AG04450 (cell line): ENCODE measurements around the gene ARHGAP35. TPM values are rescaled to one million over a fixed set of nuclear protein-coding genes. Genes with fewer than 3 reads are reported as not detected.

Experiments used
- CTCF ChIA-PET: fragments of 300-600, 350-600 bp; formaldehyde crosslinking; extraction: SDS; loops from one replicate; lab custom pipeline; 2022; ENCODE audit warnings: antibody characterized with exemption, inconsistent platforms; lab: Charles Lee
- POLR2A ChIA-PET: fragments of 350-600 bp; formaldehyde crosslinking; extraction: SDS; loops from one replicate; lab custom pipeline; 2021; ENCODE audit warnings: antibody characterized with exemption, inconsistent platforms; lab: Yijun Ruan, JAX
- DNase-seq: peaks from one replicate; pipeline ENCODE4 v3.0.0-alpha.2; 2011; ENCODE audit warnings: low read depth, low spot score
- H3K27ac ChIP-seq: one replicate; pipeline ENCODE4 v1.5.1; 2012; ENCODE audit warnings: low read depth, low read length, control low read depth
- H3K27me3 ChIP-seq: one replicate; pipeline ENCODE4 v1.6.0; 2012; ENCODE audit warnings: low read length; ENCODE audit not compliant: control insufficient read depth, insufficient read depth
- H3K4me3 ChIP-seq: 2 replicates; pipeline ENCODE4 v1.5.1; 2011; ENCODE audit warnings: mild to moderate bottlenecking, low read depth, low read length, control low read depth
- H3K9me3 ChIP-seq: 2 replicates; pipeline ENCODE4 v1.5.1; 2012; ENCODE audit warnings: low read length; ENCODE audit not compliant: control insufficient read depth, insufficient read depth
- polyA plus RNA-seq: library from polyadenylated mRNA; depleted of rRNA; stranded (reverse); fragments of >200 nt; gene quantifications from 2 replicates; pipeline ENCODE4 v1.2.3, GENCODE V29; 2011
- TF ChIP-seq, protein P1 (sequence below): IDR thresholded peaks from 2 replicates; pipeline ENCODE4 v1.5.1; 2011; ENCODE audit warnings: low read depth, low read length, control low read depth, inconsistent platforms

The ARHGAP35 gene
- polyA plus RNA-seq, 1 experiment, result 28.7 TPM

- Histone ChIP-seq H3K27ac (peak overlapping the region; percentile 52), H3K4me3 (peak overlapping the region; percentile 83), H3K9me3 (no peaks in the 10 kb centered on the region), H3K27me3 (no peaks in the 10 kb centered on the region)
- POLR2A ChIA-PET, result interaction anchor here (0.7 to 1.3 kb wide), 2 partner anchors 81 to 129 kb away, joined by 4 to 5 read pairs; no protein-coding TSS in a partner anchor
- CTCF ChIA-PET, result interaction anchor here (1.3 kb wide), 2 partner anchors 129 to 151 kb away, joined by 3 read pairs; no protein-coding TSS in a partner anchor
- no peak for DNase-seq
- TF ChIP-seq, protein P1, sequence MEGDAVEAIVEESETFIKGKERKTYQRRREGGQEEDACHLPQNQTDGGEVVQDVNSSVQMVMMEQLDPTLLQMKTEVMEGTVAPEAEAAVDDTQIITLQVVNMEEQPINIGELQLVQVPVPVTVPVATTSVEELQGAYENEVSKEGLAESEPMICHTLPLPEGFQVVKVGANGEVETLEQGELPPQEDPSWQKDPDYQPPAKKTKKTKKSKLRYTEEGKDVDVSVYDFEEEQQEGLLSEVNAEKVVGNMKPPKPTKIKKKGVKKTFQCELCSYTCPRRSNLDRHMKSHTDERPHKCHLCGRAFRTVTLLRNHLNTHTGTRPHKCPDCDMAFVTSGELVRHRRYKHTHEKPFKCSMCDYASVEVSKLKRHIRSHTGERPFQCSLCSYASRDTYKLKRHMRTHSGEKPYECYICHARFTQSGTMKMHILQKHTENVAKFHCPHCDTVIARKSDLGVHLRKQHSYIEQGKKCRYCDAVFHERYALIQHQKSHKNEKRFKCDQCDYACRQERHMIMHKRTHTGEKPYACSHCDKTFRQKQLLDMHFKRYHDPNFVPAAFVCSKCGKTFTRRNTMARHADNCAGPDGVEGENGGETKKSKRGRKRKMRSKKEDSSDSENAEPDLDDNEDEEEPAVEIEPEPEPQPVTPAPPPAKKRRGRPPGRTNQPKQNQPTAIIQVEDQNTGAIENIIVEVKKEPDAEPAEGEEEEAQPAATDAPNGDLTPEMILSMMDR, result no peak
Observed at GRCh38 chr19:46861691-46862502, 1.1 kb downstream of the ARHGAP35 start.

DNA sequence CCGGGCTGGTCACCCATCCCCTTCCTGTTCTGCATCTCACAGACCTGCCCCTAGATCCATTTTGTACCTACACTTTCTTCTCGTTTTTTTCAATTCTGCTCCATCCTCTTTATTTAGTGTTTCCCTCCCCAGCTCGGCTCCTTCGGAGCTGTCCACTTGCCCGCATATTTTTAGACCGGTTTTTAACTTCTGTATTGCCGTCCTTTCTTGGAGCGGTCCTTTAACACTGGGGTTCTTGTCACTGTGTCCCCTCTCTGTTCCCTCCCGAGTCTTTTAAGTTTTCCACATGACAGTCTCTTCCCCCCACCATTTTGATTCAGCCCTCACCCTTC is 1.7 kb downstream of the ARHGAP35 start:
- ChIA-PET CTCF (interaction anchor here (1.3 kb wide), 2 partner anchors 128 to 151 kb away, joined by 3 read pairs; no protein-coding TSS in a partner anchor), POLR2A (interaction anchor here (0.7 to 1.3 kb wide), 3 partner anchors 81 to 128 kb away, joined by 3 to 5 read pairs (median 4); no protein-coding TSS in a partner anchor)
- no peak for DNase-seq
- Histone ChIP-seq H3K4me3 (peak overlapping the region; percentile 83), H3K27ac (peak overlapping the region; percentile 52), H3K27me3 (no peaks in the 10 kb centered on the region), H3K9me3 (no peaks in the 10 kb centered on the region)
- TF ChIP-seq, protein P1, result no peak

DNA sequence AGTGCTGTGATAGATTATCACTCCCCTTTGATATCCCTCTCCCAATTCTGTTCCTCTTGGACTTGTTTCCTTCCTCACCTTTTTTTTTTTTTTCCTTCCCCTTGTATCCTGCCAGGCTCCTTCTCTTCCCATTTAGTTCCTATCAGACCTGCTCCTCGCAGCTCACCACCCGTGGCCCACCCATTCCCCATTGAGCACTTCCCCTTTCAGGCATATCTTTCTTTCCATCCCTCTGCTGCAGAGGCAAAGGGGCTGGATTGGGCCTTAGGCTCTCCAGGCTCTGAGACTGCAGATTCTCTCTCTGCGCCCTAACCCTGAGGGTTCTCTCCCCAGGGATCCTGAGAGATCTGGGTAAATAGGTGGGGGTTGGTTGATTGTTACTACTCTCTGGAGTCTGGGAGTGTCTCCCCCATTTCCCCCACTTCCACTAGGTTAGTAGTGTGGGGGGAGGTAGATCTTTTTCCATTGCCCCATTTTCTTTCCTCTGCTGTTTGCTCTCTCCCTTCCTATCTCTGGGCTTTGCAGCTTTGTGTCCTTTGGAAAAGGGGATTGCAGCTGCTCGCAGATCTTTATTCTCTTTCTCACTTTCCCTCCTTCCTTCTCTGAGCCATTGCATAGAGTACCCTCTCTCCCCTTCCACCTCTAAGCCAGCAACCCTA is 2.3 kb downstream of the ARHGAP35 start:
- ChIA-PET POLR2A (interaction anchor here (0.7 to 1.2 kb wide), 5 partner anchors 57 to 113 kb away, joined by 3 to 19 read pairs (median 4); partner anchors contain the start of gene SLC1A5), CTCF (interaction anchor here (1.3 kb wide), 2 partner anchors 23 to 150 kb away, joined by 3 to 4 read pairs; no protein-coding TSS in a partner anchor)
- TF ChIP-seq, protein P1, result no peak
- Histone ChIP-seq H3K9me3 (no peaks in the 10 kb centered on the region), H3K27me3 (no peaks in the 10 kb centered on the region), H3K4me3 (peak overlapping the region; percentile 83), H3K27ac (no peak overlapping the region)
- DNase-seq, result no peak

- TF ChIP-seq, protein P1, result no peak
- DNase-seq, result no peak
- POLR2A ChIA-PET, result interaction anchor here (1.0 to 1.2 kb wide), 2 partner anchors 76 to 112 kb away, joined by 4 to 19 read pairs; partner anchors contain the start of gene SLC1A5
- H3K4me3 ChIP-seq, result peak overlapping the region; percentile 83
- no peaks in the 10 kb centered on the region for H3K9me3 ChIP-seq
- no peaks in the 10 kb centered on the region for H3K27me3 ChIP-seq
- CTCF ChIA-PET, result interaction anchor here (1.3 kb wide), 1 partner anchor 23 kb away, joined by 4 read pairs; no protein-coding TSS in a partner anchor
- peak overlapping the region; percentile 57 for H3K27ac ChIP-seq
Observed at GRCh38 chr19:46863818-46864629, 3.2 kb downstream of the ARHGAP35 start.
